Osteocyte (in vitro differentiated cells): ENCODE measurements around the gene SKAP1. TPM values are rescaled to one million over a fixed set of nuclear protein-coding genes. Genes with fewer than 3 reads are reported as not detected.

ENCODE experiments used
- DNase-seq: peaks from one replicate; pipeline ENCODE4 v3.0.0; 2021; ENCODE audit warnings: mixed read lengths; ENCODE audit not compliant: unreplicated experiment; ENCODE audit errors: extremely low spot score
- H3K27ac Mint-ChIP-seq: one replicate; pipeline ENCODE4 v1.8.0; 2021; ENCODE audit warnings: mild to moderate bottlenecking, mixed read lengths; ENCODE audit not compliant: unreplicated experiment
- H3K27me3 Mint-ChIP-seq: one replicate; pipeline ENCODE4 v1.8.0; 2021; ENCODE audit warnings: mixed read lengths; ENCODE audit not compliant: unreplicated experiment
- H3K36me3 Mint-ChIP-seq: one replicate; pipeline ENCODE4 v1.8.0; 2021; ENCODE audit warnings: mixed read lengths; ENCODE audit not compliant: unreplicated experiment
- H3K4me1 Mint-ChIP-seq: one replicate; pipeline ENCODE4 v1.8.0; 2021; ENCODE audit warnings: mixed read lengths; ENCODE audit not compliant: unreplicated experiment
- H3K4me3 Mint-ChIP-seq: one replicate; pipeline ENCODE4 v1.8.0; 2021; ENCODE audit warnings: mild to moderate bottlenecking, moderate library complexity, mixed read lengths; ENCODE audit not compliant: unreplicated experiment
- H3K9me3 Mint-ChIP-seq: one replicate; pipeline ENCODE4 v1.8.0; 2021; ENCODE audit warnings: mixed read lengths; ENCODE audit not compliant: unreplicated experiment
- total RNA-seq: library from RNA; stranded (reverse); gene quantifications from 2 replicates; pipeline ENCODE4 v1.2.1, GENCODE V29; 2021
- TF ChIP-seq, protein P1 (sequence below): fragments of 200-600 bp; sonication (generic); IDR thresholded peaks from 2 replicates; pipeline ENCODE4 v1.5.0; 2021; ENCODE audit warnings: antibody characterized with exemption, mild to moderate bottlenecking, moderate library complexity

SKAP1 gene
- total RNA-seq, 1 donor from 2014 or later, result not detected

DNA sequence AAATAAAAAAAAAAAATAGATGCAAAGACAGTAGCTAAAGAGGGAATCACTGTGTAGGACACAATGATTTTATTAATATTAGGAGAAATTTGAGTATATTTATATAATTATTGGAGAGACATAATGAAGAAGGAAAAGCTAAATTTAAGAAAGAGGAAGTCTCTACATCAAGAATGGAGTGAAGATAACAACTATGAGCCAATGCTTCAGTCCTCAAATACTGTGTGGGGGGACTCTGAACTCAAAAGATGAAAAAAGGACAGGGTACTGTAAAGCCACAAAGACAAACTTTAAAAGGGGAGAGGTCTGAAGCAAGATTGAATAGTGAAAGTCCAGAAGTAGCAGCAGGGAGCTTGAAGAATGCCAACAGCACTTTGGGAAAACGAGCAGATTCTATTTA lies 44.7 kb downstream of the SKAP1 start:
- Mint-ChIP-seq H3K27me3 (peaks cover 53% of the 10 kb centered on the region), H3K4me3 (no peak overlapping the region), H3K9me3 (no peaks in the 10 kb centered on the region), H3K36me3 (no peaks in the 10 kb centered on the region), H3K27ac (no peak overlapping the region), H3K4me1 (no peaks in the 10 kb centered on the region)
- DNase-seq, result no peak
- TF ChIP-seq, protein P1, sequence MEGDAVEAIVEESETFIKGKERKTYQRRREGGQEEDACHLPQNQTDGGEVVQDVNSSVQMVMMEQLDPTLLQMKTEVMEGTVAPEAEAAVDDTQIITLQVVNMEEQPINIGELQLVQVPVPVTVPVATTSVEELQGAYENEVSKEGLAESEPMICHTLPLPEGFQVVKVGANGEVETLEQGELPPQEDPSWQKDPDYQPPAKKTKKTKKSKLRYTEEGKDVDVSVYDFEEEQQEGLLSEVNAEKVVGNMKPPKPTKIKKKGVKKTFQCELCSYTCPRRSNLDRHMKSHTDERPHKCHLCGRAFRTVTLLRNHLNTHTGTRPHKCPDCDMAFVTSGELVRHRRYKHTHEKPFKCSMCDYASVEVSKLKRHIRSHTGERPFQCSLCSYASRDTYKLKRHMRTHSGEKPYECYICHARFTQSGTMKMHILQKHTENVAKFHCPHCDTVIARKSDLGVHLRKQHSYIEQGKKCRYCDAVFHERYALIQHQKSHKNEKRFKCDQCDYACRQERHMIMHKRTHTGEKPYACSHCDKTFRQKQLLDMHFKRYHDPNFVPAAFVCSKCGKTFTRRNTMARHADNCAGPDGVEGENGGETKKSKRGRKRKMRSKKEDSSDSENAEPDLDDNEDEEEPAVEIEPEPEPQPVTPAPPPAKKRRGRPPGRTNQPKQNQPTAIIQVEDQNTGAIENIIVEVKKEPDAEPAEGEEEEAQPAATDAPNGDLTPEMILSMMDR, result no peak

DNA sequence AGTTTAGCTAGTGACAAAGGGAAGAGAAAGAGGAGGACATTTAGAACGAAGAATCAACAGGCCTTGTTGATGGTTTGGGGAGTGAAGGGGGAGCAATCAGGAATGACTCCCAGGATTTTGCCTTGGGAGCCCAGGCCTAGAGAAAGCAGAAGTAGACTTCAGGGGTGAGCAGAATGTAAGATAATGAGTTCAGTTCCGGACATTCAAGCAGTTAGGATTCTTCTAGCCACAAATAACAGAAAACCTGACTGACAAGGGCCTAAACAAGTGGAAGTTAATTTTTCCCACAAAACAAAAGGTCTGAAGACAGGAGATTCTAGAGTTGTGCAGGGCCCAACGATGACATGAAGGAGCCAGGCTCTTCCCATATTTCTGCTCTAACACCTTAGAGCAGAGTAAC lies 45.9 kb downstream of the SKAP1 start:
- peaks cover 47% of the 10 kb centered on the region for H3K27me3 Mint-ChIP-seq
- H3K4me1 Mint-ChIP-seq, result no peaks in the 10 kb centered on the region
- TF ChIP-seq, protein P1, result no peak
- H3K36me3 Mint-ChIP-seq, result no peaks in the 10 kb centered on the region
- no peak overlapping the region for H3K4me3 Mint-ChIP-seq
- no peaks in the 10 kb centered on the region for H3K9me3 Mint-ChIP-seq
- no peak overlapping the region for H3K27ac Mint-ChIP-seq
- DNase-seq, result no peak

DNA sequence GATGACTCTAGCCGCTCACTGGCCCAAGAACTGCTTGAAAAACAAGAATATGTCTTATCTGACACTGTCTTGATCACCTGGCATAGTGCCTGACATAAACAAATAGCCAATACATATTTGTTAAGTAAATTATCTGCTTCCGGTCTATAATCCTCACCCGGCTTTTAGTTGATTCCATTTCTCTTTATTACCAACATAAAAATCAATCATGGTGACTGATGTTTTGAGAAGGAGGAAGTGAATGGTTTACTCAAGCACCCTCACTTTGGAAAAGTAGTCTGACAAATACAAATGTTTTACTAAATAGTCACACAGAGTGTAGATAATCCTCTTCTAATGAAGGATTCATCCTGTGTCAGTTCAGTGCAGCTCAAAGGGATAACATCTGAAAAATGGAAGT lies 47.0 kb downstream of the SKAP1 start:
- TF ChIP-seq, protein P1, result no peak
- Mint-ChIP-seq H3K4me1 (no peaks in the 10 kb centered on the region), H3K4me3 (no peak overlapping the region), H3K9me3 (no peaks in the 10 kb centered on the region), H3K27ac (no peak overlapping the region), H3K27me3 (peaks cover 41% of the 10 kb centered on the region), H3K36me3 (no peaks in the 10 kb centered on the region)
- no peak for DNase-seq

DNA sequence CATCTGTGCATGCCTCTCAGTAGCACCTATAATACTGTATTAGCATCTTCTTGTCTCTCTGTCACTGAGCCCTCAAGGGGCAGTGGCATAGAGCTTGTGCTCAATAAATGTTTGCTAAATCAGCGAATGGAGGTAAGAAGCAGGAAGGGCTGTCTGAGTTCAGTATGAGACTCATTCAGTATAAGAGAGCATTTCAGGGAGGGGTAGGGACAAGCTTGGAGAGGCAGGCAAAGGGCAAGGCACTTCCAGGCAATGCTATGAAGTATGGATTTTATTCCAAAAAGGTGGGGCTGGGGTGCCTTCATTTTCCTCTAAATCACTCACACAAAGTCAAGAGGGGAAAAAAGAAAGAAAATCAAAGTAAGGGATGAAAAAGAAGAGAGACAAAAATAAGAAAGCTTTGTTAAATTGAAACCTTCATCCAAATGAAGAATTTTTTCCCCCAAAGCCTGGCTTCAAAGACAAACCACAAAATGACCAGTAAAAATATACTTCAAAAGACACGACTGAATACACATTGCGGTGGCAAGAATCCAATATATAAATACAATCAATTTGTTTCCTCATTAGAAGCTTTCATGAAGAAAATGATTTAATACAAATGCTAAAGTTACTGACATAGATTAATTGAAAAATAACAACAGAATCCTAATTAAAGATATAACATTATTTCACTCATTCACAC lies 51.2 kb downstream of the SKAP1 start:
- Mint-ChIP-seq H3K27ac (no peak overlapping the region), H3K27me3 (peaks cover 12% of the 10 kb centered on the region), H3K9me3 (no peaks in the 10 kb centered on the region), H3K4me3 (no peak overlapping the region), H3K36me3 (no peaks in the 10 kb centered on the region), H3K4me1 (no peaks in the 10 kb centered on the region)
- DNase-seq, result no peak
- TF ChIP-seq, protein P1, result no peak

DNA sequence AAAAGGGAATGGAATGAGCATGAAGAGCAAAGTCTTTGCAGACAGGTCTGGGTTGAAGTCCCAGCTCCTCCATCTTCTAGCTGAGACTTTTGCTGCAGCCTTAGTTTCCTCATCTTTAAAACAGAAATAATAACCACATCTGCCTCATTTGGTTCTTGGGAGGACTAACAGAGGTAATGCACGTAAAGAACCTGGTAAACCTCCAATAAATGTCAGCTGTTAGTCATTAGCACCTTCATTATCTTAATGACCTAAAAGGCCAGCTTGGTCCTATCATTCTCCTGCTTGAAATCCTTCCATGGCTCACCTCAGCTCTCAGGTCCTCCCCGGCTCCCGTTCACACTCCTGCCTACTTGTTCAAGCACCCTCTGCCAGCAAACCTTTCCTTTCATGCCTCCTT lies 51.8 kb downstream of the SKAP1 start:
- Mint-ChIP-seq H3K27me3 (peaks cover 14% of the 10 kb centered on the region), H3K9me3 (no peaks in the 10 kb centered on the region), H3K4me3 (no peak overlapping the region), H3K36me3 (no peaks in the 10 kb centered on the region), H3K27ac (no peak overlapping the region), H3K4me1 (no peaks in the 10 kb centered on the region)
- TF ChIP-seq, protein P1, result no peak
- DNase-seq, result no peak
